ENCODE results near the gene POLG2. TPM values are rescaled to one million over a fixed set of nuclear protein-coding genes. Genes with fewer than 3 reads are reported as not detected.

The POLG2 gene
- total RNA-seq (2014; rRNA removed; shearing (Covaris generic); ENCODE audit: low replicate concordance) = 1.6 and 1.9 TPM in 2 replicates

DNA sequence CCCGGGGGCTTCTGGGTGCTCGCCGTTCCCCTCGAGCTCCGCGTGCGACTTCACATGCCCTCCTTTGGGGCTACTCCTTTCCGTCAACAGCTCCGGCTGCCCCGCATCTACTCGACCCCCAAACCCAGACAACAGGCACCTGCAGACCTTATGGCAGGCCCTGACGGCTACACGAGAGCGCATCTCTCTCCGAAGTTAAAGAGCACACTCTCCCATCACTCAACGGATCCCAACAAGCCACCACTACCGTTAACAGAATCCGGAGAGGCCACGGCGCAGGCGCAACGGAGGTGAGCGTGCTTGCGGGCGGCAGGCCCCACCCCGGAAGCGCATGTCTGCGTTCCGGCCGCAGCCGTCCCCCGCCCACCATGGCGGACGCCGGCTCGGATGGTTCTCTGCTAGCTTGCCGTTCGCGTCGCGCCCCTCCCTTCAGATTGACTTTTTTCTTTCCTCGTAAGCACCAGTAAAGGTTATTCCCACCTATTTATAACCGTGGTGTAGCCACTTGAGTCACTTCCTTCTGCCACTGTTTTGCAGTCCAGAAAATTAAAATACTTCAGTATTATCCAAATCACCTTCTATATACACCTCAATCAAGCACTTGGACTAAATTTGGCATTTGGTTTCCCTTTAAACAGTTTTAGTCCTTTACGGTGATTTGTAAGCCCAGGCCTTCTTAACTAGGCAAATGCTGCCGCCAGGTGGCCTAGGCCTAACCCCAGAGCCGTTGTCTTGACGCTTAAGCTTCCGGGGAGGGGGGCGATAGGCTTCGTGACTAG lies at the start of gene POLG2:
Gene POLG2 (minus strand): TSS at position 269 of the 779 bp plus-strand sequence. CDS start 86 bp downstream, at position 183.
- in situ Hi-C loops (cut with HindIII; ENCODE audit: low pct_unique_long_range_greater_than_20kb, low sequenced_read_pairs) = no loop called here
- DNase-seq (ENCODE audit: low read depth) = peak; percentile 87

DNA sequence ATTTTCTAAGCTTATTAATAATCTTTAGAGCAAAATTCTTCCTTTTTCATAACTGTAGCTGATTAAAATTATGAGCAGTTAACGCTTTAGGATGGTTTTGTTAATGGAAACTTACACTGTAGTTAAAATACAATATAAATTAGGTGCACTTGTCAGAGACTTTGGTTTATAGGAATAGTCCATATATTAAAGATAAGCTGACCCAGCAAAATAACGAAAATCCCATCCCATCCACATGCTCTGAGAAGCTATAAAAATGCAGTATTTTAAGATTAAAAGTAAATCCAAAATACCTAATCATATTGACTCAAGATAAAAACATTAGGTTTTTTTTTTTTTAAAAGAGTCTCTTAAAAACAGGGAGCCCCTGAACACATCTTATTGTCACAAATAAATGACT lies 47.9 kb upstream of the POLG2 start:
- in situ Hi-C loops (cut with HindIII; ENCODE audit: low pct_unique_long_range_greater_than_20kb, low sequenced_read_pairs) = no loop called here
- no peak for DNase-seq (ENCODE audit: low read depth)

DNA sequence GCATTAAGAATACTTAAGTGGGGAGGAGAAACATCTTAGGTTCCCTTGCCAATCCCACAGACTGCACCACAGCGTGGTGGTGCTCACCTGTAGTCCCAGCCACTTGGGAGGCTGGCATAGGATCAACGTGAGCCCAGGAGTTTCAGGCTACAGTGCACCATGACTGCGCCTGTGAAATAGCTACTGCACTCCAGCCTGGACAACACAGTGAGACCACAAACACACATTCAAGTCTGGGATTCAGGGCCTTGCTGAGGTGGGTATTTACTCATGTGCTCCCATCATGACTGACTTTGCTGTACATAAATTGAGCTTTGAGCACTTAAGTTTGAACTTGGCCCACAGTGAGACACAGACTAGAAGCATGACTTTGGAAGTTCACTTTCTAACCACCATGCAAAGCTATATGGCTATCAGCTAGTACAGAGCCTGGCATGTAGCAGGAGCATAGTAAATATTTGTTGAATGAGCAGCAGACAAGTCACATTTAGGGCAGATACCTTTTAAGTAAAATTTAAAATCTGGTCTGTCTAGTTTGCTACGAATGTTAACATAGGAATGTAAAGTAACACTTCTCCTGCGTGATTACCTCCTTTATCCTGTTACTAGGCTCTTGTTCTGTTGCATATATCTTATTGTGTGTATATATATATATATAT lies 43.4 kb upstream of the POLG2 start:
- no peak for DNase-seq (ENCODE audit: low read depth)
- in situ Hi-C loops (cut with HindIII; ENCODE audit: low pct_unique_long_range_greater_than_20kb, low sequenced_read_pairs) = no loop called here

DNA sequence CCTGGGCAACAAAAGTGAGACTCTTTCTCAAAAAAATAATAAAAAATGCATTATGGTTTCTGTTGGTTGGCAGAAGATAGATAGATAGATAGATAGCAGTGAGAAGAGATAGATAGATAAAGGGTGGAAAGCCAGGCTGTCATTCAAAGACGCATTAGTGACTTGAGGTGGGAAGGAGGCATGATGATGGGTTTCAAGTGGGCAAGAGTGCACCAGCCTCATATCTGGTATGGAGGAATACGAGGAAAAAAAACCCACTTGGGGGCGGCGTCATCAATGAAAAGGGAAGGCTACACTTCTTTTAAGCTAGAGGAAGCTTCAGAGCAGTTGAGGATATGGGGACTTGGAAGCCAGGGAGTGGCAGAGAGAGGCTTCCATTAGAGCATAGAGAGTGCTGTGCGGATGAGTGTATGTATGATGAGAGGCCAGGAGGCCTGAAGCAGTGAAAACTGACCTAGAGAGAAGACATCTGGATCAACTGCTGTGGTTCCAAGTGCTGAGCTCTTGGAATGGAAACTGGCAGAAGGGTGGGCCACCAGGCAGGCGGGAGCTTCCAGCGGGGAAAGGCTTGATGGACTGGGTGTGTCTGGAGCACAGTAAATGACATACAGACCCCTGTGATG lies 41.8 kb upstream of the POLG2 start:
- in situ Hi-C loops (cut with HindIII; ENCODE audit: low pct_unique_long_range_greater_than_20kb, low sequenced_read_pairs) = no loop called here
- DNase-seq (ENCODE audit: low read depth) = no peak

DNA sequence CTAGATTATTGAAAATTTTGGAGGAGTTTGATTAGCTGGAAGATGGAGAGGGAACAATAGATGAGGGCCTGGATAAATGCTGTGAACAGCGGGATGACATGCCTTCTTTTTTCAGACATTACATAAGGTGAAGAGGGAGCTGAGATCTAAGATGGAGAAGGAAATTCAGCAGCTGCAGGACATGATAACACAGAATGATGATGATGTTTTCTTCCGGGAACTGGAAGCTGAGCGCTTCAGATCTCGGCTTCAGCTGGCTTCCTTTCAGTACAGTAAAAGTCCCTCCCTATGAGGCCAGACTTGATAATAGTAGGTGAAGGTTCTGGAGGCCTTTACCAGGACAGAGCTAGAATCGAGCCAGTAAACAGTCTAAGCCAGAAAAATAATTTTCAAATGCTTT lies 40.6 kb upstream of the POLG2 start:
- in situ Hi-C loops (cut with HindIII; ENCODE audit: low pct_unique_long_range_greater_than_20kb, low sequenced_read_pairs) = no loop called here

DNA sequence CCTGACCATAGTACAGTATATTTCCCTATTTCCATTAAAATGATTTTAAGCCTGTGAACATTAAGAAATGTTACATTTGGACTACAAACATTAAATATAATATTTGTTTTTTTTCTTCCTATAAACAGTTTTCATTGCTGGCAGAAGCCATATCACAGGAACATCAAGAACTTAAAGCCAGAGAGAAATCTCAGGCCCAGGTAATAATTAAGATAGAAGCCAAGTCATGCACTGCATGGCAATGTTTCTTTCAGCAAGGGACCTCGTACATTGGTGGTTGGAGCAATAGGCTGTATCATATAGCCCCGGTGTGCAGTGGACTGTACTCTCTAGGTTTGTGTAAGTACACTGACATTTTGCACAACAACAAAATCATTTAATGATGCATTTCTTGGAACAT lies 40.1 kb upstream of the POLG2 start:
- in situ Hi-C loops (cut with HindIII; ENCODE audit: low pct_unique_long_range_greater_than_20kb, low sequenced_read_pairs) = no loop called here
- no peak for DNase-seq (ENCODE audit: low read depth)

More for the DNA sequence above, 40.6 kb upstream of the POLG2 start:
- DNase-seq (ENCODE audit: low read depth) = no peak

DNA sequence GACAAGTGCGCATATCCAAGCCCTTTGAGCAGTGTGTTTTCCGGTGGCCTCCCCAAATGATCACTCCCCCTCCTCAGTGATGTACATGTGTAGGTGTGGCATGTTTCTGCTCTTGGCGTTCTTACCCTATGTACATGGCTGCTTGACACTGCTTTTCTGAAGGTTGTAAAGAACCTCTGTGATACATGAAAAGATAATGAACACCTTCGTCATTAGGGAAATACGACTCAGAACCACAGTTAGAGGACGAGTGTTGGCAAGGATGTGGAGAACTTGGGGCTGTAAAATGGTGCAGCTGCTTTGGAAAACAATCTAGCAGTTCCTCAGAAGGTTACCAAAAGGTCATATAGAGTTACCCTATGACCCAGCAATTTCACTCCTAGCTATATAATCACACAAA lies 38.5 kb upstream of the POLG2 start:
- in situ Hi-C loops (cut with HindIII; ENCODE audit: low pct_unique_long_range_greater_than_20kb, low sequenced_read_pairs) = no loop called here
- DNase-seq (ENCODE audit: low read depth) = no peak

DNA sequence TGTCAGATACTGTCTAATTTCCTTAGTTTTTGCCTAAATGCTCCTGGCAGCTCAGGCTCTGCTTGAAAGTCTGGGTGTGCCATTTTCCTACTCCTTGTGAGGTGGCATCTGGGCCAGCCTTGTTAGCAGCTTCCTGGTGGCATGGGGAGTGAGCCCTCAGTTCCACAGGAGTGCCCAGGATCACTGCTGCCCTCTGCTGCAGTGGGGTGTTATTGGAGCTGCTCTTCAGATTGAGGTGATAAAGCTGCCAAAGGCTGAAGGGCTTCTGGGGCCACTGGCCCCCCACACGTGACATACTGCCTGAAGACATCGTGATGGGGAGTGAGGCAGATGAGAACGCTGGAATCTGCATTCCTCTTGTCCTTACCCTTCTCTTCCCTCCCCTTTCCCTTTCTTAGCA lies 37.3 kb upstream of the POLG2 start:
- in situ Hi-C loops (cut with HindIII; ENCODE audit: low pct_unique_long_range_greater_than_20kb, low sequenced_read_pairs) = no loop called here
- no peak for DNase-seq (ENCODE audit: low read depth)

DNA sequence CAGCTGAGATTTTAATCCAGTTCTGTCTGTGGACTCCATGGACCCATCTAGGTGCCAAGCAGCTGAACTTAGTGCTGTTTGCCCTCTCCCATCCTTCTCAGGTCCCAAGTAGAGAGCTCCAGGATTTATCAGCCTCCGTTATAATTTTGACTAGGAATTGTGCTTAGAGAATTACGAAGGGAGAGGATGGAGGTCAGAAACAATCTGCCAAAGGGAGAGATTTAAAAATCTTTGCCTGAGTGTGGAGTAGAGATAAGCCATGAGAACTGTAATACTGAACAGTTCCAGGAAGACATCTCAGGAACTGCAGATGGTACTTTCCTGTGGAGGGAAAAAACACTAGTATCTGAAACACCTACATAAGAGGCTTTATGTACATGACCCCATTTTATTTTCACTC lies 36.9 kb upstream of the POLG2 start:
- no peak for DNase-seq (ENCODE audit: low read depth)
- in situ Hi-C loops (cut with HindIII; ENCODE audit: low pct_unique_long_range_greater_than_20kb, low sequenced_read_pairs) = no loop called here

DNA sequence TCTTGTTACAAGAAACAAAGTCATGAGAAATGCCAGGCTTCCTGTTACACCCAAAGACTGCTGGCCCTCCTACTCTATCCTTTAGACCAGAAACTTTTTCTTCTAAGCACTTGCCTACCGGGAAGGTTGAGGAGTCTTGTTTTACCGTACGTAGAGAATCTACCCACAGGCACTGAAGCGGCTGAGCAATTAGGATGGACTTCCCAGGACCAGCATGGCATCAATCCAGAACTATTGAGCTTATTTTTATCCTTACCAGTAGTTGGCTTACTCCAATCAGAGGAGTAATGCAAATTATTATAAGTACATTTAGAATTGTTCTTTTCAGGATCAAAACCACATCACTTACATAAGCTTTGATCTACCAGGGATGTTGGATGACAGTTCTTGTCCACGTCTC lies 35.6 kb upstream of the POLG2 start:
- in situ Hi-C loops (cut with HindIII; ENCODE audit: low pct_unique_long_range_greater_than_20kb, low sequenced_read_pairs) = no loop called here
- DNase-seq (ENCODE audit: low read depth) = no peak

DNA sequence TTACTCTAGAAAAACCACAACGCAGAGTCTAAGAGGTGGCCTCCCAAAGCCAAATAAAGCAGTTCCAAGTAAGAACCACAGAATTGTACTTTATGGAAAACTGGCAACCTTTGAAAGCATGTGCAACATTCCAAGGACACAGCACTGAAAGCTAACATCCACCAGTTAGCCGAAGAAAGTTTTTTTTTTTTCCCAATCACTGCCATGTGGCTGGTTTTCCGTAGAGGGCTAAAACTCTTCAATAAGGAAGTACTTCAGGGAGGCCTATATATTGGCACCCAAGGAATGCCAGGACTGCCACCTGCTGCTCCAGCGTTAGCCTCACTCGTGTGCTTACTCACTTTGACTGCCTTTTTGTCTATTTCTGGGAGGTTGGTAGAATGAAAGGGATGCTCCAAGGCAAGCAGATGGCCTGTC lies 35.1 kb upstream of the POLG2 start:
- in situ Hi-C loops (cut with HindIII; ENCODE audit: low pct_unique_long_range_greater_than_20kb, low sequenced_read_pairs) = no loop called here
- no peak for DNase-seq (ENCODE audit: low read depth)

DNA sequence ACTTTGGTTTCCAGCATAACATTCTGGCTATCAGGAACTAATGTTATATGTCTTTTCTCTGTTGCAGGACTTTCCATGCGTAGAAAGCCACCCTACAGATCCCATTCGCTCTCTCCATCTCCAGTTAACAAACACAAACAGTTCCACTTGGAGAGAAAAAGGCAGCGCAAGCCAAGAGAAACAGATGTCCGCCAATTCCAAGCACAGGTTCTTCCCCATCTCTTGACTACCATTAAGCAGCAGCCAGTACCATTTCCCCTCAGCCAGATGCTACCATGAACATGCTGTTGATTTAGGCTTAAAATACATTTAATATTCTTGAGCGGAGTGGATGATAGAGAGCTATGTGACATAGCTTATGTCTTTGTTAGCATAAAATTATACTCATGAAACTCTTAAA lies 32.4 kb upstream of the POLG2 start:
- DNase-seq (ENCODE audit: low read depth) = no peak
- in situ Hi-C loops (cut with HindIII; ENCODE audit: low pct_unique_long_range_greater_than_20kb, low sequenced_read_pairs) = no loop called here

DNA sequence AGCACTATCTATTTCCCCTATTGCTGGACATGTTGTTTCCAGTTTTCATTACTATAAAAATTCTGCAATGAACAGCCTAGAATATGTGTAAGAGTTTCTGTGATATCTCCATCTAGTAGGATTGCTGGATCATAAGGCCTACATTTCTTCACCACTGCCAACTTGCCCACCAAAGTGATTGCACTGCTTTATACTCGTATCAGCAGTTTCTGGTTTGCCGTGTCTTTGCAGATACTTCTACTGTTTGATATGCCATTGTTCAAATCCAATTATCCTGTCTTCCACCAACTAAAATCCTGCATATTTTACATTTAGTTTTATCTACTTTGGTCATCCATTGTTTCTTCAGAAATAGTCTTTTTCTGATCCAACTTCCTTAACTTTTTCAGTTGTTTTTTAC lies 31.1 kb upstream of the POLG2 start:
- no peak for DNase-seq (ENCODE audit: low read depth)
- in situ Hi-C loops (cut with HindIII; ENCODE audit: low pct_unique_long_range_greater_than_20kb, low sequenced_read_pairs) = no loop called here

DNA sequence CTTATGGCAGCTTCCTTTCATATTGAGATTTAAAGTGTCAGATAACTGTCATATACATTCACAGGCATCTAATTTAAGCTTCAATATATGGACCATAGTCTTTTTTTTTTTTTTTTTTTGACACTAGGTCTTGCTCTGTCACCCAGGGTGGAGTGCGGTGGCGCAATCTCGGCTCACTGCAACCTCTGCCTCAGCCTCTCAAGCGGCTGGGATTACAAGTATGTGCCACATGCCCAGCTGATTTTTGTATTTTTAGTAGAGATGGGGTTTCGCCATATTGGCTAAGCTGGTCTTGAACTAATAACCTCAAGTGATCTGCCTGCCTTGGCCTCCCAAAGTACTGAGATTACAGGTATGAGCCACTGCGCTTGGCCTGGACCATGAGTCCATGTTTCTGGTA lies 23.5 kb upstream of the POLG2 start:
- no peak for DNase-seq (ENCODE audit: low read depth)
- in situ Hi-C loops (cut with HindIII; ENCODE audit: low pct_unique_long_range_greater_than_20kb, low sequenced_read_pairs) = no loop called here

DNA sequence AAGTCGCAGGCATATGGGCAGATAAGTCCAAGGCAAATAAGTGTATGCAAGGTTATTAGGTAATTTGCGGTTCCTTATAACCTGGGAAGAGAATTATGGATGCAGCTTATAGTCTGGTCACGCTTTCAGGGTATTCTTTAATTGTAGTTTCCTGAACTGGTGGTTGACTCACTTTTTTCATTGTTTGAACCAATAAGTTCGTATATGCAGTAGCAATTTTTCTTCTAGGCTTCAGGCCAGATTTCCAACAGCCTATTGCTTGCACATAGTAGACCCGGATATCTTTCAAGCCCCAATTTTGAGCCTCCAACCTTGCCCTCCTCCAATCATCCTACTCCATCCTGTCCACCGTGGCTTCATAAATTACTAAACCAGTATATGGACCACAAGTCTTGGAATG lies 22.7 kb upstream of the POLG2 start:
- DNase-seq (ENCODE audit: low read depth) = no peak
- in situ Hi-C loops (cut with HindIII; ENCODE audit: low pct_unique_long_range_greater_than_20kb, low sequenced_read_pairs) = no loop called here

DNA sequence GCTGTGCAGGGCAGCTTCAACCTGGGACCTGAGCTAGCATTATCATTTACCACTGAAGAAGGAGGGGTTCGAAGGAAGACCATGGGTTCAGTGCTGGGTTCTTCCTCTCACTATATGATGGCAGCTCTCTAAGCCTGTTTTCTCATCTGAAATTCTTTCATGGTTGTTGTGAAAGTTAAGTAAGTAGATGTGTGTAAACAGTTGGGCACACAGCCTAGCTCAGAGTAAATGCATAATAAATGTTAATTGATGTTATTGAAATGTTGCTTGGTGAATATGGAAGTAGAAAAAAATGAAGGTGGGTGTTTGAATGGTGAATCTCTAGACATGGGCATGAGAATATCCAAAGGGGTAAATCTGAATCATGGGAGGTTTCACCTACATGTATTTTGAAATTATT lies 19.0 kb upstream of the POLG2 start:
- in situ Hi-C loops (cut with HindIII; ENCODE audit: low pct_unique_long_range_greater_than_20kb, low sequenced_read_pairs) = no loop called here
- no peak for DNase-seq (ENCODE audit: low read depth)

DNA sequence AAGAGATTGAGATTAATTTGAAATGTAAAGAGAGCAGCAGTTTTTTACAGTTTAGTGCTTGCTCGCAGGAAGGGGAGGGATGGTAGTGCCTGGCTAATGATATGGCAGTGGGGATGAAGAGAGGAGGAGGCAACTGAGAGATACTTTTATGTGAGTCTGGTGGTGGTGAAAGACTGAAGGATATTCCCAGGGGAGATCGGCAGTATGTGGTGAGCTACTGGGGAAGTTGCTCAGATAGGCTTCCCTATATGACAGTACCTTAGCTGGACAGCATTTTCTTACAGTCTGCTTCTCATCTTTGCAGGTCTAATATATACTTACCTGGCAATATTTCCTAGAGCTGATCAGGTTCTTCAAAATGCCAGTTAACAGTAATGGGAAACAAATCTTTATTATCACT lies 18.6 kb upstream of the POLG2 start:
- DNase-seq (ENCODE audit: low read depth) = no peak
- in situ Hi-C loops (cut with HindIII; ENCODE audit: low pct_unique_long_range_greater_than_20kb, low sequenced_read_pairs) = no loop called here

DNA sequence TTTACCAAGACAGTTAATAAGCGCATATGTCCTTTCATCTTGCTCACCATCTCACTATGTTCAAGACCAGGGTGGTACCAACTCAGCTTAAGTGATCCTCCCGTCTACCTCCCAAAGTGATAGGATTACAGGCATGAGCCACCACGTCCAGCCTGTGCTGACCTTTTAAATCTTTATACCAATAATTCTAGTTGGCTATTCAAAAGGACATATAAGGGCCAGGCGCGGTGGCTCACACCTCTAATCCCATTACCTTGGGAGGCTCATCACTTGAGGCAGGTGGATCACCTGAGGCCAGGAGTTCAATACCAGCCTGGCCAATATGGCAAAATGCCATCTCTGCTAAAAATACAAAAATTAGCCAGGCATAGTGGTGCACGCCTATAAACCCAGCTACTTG lies 12.3 kb upstream of the POLG2 start:
- no peak for DNase-seq (ENCODE audit: low read depth)
- in situ Hi-C loops (cut with HindIII; ENCODE audit: low pct_unique_long_range_greater_than_20kb, low sequenced_read_pairs) = no loop called here

DNA sequence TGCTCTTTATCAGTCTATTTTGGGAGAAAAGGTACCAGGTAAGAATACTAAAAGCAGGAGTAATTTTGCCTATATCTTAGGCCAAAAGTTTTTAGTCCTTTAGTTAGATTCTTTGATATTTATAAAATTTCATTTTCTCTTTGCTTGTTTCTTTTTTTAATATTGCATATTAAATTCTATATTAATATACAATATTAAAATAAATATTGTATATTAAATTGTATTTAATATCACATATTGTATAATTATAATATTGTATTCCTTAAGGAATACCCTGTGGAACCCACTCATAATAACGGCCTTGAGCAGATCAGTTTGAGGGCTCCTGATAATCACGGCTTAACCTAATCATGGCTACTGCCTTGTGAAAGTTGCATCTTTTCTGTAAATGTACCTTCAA lies 11.8 kb upstream of the POLG2 start:
- in situ Hi-C loops (cut with HindIII; ENCODE audit: low pct_unique_long_range_greater_than_20kb, low sequenced_read_pairs) = no loop called here
- DNase-seq (ENCODE audit: low read depth) = no peak

DNA sequence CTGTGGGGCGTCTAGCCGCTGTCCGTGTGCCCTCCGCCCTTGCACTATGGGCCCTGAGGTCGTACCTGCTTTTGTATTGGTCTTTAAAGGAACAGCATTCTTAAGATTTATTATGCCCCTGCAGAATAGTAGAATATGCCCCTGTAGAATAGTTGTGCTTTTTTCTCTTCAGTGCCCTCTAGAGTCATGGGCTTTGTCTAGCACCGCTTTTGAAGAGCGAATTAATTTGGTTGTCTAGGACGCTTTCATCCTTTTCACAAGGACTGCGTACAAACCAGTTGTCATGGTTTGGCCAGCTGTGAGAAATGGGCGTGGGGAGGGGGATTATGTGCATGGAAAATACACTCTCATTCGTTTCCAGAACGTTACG lies 10.5 kb upstream of the POLG2 start:
- in situ Hi-C loops (cut with HindIII; ENCODE audit: low pct_unique_long_range_greater_than_20kb, low sequenced_read_pairs) = no loop called here
- peak; percentile 74 for DNase-seq (ENCODE audit: low read depth)

Measured in Caki2 (cell line).